C4-2B (cell line): Measurements from ENCODE around the gene VAC14.

Experiments
- H3K27ac ChIP-seq: fragments of 450-650 bp; 2 replicates; pipeline ENCODE4 v1.5.1; 2017
- CTCF ChIP-seq: fragments of 450-650 bp; conservative IDR thresholded peaks from 2 replicates; pipeline ENCODE4 v1.5.1; 2017; ENCODE audit warnings: mild to moderate bottlenecking
- ZFX ChIP-seq: fragments of 450-650 bp; IDR thresholded peaks from 2 replicates; pipeline ENCODE4 v1.6.1; 2017

VAC14 gene

GRCh38 chr16:70758786-70759185 lies 42.2 kb downstream of the VAC14 start:
- H3K27ac ChIP-seq, result no peak overlapping the region
- no peak for TF ChIP-seq ZFX
- TF ChIP-seq CTCF, result no peak

- TF ChIP-seq ZFX (no peak), CTCF (no peak)
- no peak overlapping the region for H3K27ac ChIP-seq
Observed at GRCh38 chr16:70757183-70757582, 43.8 kb downstream of the VAC14 start.

GRCh38 chr16:70756071-70756470 lies 44.9 kb downstream of the VAC14 start:
- TF ChIP-seq ZFX (no peak), CTCF (no peak)
- no peak overlapping the region for H3K27ac ChIP-seq

- TF ChIP-seq CTCF, result no peak
- no peak for TF ChIP-seq ZFX
Observed at GRCh38 chr16:70754851-70755600, 45.9 kb downstream of the VAC14 start.

GRCh38 chr16:70754371-70754770 lies 46.6 kb downstream of the VAC14 start:
- H3K27ac ChIP-seq, result no peak overlapping the region; the same call in 1 of the 2 replicates
- no peak for TF ChIP-seq ZFX

More at GRCh38 chr16:70754851-70755600, 45.9 kb downstream of the VAC14 start:
- no peak overlapping the region for H3K27ac ChIP-seq

GRCh38 chr16:70753694-70754325 lies 47.1 kb downstream of the VAC14 start:
- TF ChIP-seq CTCF (no peak), ZFX (no peak)

GRCh38 chr16:70753228-70753627 lies 47.7 kb downstream of the VAC14 start:
- no peak overlapping the region; the same call in 1 of the 2 replicates for H3K27ac ChIP-seq
- no peak for TF ChIP-seq ZFX
- TF ChIP-seq CTCF, result no peak

More at GRCh38 chr16:70753694-70754325, 47.1 kb downstream of the VAC14 start:
- no peak overlapping the region; the same call in 1 of the 2 replicates for H3K27ac ChIP-seq
